Adrenal gland (tissue), 5 donors: ENCODE data around the gene KLF13.

Source experiments
- CTCF ChIP-seq, 6 experiments: fragments of 450-650 bp in 4 of 6; fragments of 200-600 bp in 2 of 6; sonication (generic) in 1 of 6; IDR thresholded peaks; 1 replicate in 5 of 6; 2 replicates in 1 of 6; pipeline versions ENCODE4 v1.5.1 to v1.8.0; 2016 to 2021; ENCODE audit warnings: antibody characterized with exemption in 6 of 6, mild to moderate bottlenecking in 2 of 6, moderate library complexity in 1 of 6
- POLR2A ChIP-seq, 2 donors: fragments of 450-650 bp; IDR thresholded peaks; one replicate each; pipeline ENCODE4 v1.6.1; 2017; ENCODE audit warnings: antibody characterized with exemption in 2 of 2, mild to moderate bottlenecking in 2 of 2, moderate library complexity in 1 of 2
- donor health status: DM: no; HTN: no; CAD: no.

GRCh38 chr15:31291048-31291578 is 35.5 kb upstream of the KLF13 start:
- no peak for TF ChIP-seq CTCF (IDR thresholded peaks at IDR 0.05)
- no peak for TF ChIP-seq POLR2A (IDR thresholded peaks at IDR 0.05)
